GM19395 (cell line): ENCODE results near the gene ALPG.
"Not testable (repeated sequence)": the region's sequence is repeated elsewhere in the genome, so short reads cannot be mapped to it uniquely, and the experiment has no call there.

Source experiments
- ATAC-seq: cut with Tn5 transposase; IDR thresholded peaks from one replicate; pipeline ENCODE4 v1.9.1; 2021; ENCODE audit warnings: mild to moderate bottlenecking, moderate library complexity; ENCODE audit not compliant: unreplicated experiment

Gene ALPG

DNA sequence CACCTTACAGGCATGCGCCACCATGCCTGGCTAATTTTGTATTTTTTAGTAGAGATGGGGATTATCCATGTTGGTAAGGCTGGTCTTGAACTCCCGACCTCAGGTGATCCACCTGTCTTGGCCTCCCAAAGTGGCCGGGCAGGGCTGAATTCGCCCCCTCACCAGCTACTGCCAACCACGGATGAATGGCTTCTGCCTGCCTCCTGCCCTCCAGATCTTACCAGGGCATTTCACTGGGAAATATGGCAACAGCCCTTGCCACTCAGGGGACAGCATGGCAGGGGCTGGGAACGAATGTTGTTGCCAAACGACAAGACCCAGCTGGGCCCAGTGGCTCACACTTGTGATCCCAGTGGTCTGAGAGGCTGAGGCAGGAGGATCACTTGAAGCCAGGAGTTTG lies 29.9 kb upstream of the ALPG start:
- ATAC-seq = no peak

- no peak for ATAC-seq
Measured at GRCh38 chr2:232377319-232377718, 29.3 kb upstream of the ALPG start.

GRCh38 chr2:232377841-232378734 lies 28.6 kb upstream of the ALPG start:
- ATAC-seq = no peak

DNA sequence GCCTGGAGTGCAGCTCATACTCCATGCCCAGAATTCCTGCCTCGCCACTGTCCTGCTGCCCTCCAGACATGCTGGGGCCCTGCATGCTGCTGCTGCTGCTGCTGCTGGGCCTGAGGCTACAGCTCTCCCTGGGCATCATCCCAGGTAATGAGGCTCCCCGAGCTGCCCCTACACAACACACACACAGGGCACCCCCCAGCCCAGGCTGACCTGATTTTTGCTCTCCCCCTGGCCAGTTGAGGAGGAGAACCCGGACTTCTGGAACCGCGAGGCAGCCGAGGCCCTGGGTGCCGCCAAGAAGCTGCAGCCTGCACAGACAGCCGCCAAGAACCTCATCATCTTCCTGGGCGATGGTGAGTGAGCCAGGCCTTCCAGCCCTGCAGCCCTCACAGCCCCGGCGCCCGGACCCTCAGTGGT lies 27.9 kb upstream of the ALPG start, which contains the start of gene ALPP:
ALPP (plus strand) TSS at position 17 of the 417 bp plus-strand sequence; CDS start at position 69, 52 bp downstream.
- not testable (repeated sequence) for ATAC-seq

GRCh38 chr2:232379610-232380590 lies 26.7 kb upstream of the ALPG start:
- ATAC-seq = not testable (repeated sequence)

- ATAC-seq = not testable (repeated sequence)
Measured at GRCh38 chr2:232381204-232382031, 25.2 kb upstream of the ALPG start.

DNA sequence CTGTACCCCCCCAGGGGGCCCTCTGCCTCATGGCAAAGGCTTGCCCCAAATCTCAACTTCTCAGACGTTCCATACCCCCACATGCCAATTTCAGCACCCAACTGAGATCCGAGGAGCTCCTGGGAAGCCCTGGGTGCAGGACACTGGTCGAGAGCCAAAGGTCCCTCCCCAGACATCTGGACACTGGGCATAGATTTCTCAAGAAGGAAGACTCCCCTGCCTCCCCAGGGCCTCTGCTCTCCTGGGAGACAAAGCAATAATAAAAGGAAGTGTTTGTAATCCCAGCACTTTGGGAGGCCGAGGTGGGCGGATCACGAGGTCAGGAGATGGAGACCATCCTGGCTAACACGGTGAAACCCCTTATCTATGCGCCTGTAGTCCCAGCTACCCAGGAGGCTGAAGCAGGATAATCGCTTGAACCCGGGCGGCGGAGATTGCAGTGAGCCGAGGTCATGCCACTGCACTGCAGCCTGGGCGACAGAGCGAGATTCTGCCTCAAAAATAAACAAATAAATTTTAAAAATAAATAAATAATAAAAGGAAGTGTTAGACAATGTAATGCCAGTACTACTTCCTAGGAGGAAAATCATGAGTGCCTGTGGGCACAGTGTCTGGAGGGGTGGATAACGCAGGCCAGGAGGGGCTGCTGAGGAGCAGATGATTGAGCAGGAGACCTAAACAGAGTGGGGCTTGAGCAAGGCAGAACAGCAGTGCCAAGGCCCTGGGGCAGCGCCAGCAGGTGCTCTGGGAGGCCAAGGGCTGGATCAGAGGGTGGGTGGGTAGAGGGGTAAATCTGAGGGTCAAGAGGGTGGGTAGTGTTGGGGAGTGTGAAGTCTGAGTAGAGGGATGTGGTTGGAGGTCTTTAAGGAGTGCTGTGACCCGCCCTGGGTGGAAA lies 24.1 kb upstream of the ALPG start:
- no peak for ATAC-seq

GRCh38 chr2:232384466-232384865 lies 22.2 kb upstream of the ALPG start:
- ATAC-seq = no peak

DNA sequence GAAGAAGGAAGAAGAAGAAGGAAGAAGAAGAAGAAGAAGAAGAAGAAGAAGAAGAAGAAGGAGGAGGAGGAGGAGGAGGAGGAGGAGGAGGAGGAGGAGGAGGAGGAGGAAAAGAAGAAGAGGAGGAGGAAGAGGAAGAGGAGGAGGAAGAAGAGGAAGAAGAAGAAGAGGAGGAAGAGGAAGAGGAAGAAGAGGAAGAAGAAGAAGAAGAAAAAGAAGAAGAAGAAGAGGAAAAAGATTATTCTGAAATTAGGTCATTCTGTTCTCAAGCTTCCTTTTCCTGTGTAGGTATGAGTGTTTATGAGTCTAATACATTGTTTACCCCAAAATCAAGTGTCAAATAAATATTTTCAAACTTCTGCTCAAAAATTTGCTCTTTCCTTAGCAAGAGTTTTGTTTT lies 21.6 kb upstream of the ALPG start:
- ATAC-seq = not testable (repeated sequence)

GRCh38 chr2:232385660-232386489 lies 20.8 kb upstream of the ALPG start:
- no peak for ATAC-seq

DNA sequence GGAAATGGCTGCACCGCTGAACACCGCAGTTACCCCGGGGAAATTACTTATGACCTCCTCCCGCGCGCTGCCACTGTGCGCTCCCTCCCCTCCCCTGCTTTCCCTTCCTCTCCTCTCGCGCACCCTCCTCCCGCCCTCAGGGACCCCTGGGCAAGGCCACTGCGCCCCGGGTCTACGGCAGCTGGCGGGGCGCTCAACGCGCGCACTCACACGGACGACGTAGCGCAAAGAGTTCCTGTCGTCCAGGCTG lies 20.2 kb upstream of the ALPG start:
- ATAC-seq = no peak

GRCh38 chr2:232386740-232387450 lies 19.7 kb upstream of the ALPG start:
- ATAC-seq = no peak

GRCh38 chr2:232387451-232388171 lies 19.0 kb upstream of the ALPG start:
- ATAC-seq = no peak

DNA sequence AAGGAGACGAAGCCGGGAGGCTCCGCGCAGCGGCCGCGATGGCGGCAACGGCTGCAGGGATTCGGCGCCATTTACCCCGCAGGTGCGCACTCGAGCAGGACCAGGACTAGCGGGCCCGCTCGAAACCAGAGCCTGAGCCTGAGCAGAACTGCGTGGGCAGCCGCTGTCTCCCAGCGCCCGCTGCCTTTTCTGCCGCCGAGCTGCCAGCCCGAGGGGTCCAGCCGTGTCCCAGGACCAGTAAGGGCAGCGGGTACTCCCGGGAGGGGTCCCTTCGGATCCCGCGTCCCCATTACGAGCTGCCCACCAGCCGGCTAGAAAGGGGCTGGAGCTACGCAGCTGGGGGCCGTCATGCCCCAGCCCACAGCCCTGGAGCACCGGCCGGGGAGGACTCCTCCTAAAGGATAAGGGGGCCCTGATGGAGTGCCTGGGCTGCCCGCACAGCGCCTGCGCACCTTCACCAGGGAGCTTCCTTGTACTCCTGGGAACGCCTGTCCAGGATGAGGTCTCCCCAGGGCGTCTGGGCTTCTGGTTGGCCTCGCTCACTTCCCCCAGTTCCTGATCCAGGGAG lies 18.2 kb upstream of the ALPG start:
- ATAC-seq = no peak

- ATAC-seq = no peak
Measured at GRCh38 chr2:232389327-232389726, 17.3 kb upstream of the ALPG start.

- no peak for ATAC-seq
Measured at GRCh38 chr2:232390661-232391060, 16.0 kb upstream of the ALPG start.

DNA sequence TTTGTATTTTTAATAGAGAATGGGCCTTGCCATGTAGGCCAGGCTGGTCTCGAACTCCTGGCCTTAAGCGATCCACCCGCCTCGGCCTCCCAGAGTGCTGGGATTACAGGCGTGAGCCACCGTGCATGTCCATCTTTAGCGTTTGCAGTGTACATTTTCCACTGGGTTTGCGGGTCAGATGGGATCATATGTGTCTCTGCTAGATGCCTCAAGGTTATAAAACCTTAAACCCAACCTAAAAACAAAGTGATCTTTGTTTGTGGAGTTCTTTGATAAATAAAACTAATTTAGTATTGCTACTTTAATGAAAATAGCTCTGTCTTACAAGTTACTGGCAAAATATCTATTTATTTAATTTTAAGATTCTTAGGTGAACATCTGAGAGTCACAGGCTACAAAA lies 13.1 kb upstream of the ALPG start:
- no peak for ATAC-seq
